ENCODE results near the gene CAMTA1.

CAMTA1 gene

GRCh38 chr1:7476402-7476801, 691.1 kb downstream of the CAMTA1 start:
- H3K4me1 ChIP-seq (ENCODE audit: control insufficient read depth, insufficient read depth, low read length), result peaks cover 14% of the 10 kb centered on the region
- no peaks in the 10 kb centered on the region for H3K27me3 ChIP-seq (ENCODE audit: control insufficient read depth in 1 of 2, insufficient read depth in 2 of 2, low read length in 2 of 2)
- H3K9me3 ChIP-seq (ENCODE audit: control insufficient read depth in 2 of 2, low read length in 2 of 2), result no peaks in the 10 kb centered on the region

GRCh38 chr1:7476861-7477547, 691.8 kb downstream of the CAMTA1 start:
- Histone ChIP-seq H3K36me3 (ENCODE audit: control insufficient read depth in 2 of 2, insufficient read depth in 2 of 2, low read length in 2 of 2) (no peaks in the 10 kb centered on the region), H3K4me1 (ENCODE audit: control insufficient read depth, insufficient read depth, low read length) (peaks cover 10% of the 10 kb centered on the region), H3K27ac (ENCODE audit: low read length) (no peak overlapping the region), H3K4me3 (ENCODE audit: low read length in 2 of 2) (no peak overlapping the region), H3K9ac (ENCODE audit: low read length in 2 of 2) (no peak overlapping the region), H3K27me3 (ENCODE audit: control insufficient read depth in 1 of 2, insufficient read depth in 2 of 2, low read length in 2 of 2) (no peaks in the 10 kb centered on the region), H3K9me3 (ENCODE audit: control insufficient read depth in 2 of 2, low read length in 2 of 2) (no peaks in the 10 kb centered on the region)

More at GRCh38 chr1:7476402-7476801, 691.1 kb downstream of the CAMTA1 start:
- Histone ChIP-seq H3K27ac (ENCODE audit: low read length) (no peak overlapping the region), H3K36me3 (ENCODE audit: control insufficient read depth in 2 of 2, insufficient read depth in 2 of 2, low read length in 2 of 2) (no peaks in the 10 kb centered on the region), H3K4me3 (ENCODE audit: low read length in 2 of 2) (no peak overlapping the region), H3K9ac (ENCODE audit: low read length in 2 of 2) (no peak overlapping the region)

DNA sequence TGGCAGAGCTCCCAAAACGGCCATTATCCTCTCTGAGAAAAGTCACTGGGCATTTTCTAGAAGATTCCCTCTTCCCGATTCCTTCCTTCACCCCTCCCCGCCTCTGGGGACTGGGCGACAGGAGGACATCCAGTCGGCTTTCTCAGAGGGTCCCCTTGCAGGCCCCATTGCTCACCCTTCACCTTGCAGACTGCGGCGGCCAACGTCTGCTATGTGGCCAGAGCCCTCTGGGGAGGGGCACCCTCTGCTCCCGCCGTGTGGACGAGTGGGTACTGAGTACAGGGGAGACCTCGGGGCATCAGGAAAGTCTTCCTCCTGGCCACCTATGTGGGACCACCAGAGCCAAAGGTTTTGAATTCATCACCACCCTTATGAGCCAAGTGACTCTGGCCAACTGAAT, 692.3 kb downstream of the CAMTA1 start:
- no peaks in the 10 kb centered on the region for H3K27me3 ChIP-seq (ENCODE audit: control insufficient read depth in 1 of 2, insufficient read depth in 2 of 2, low read length in 2 of 2)
- no peak overlapping the region for H3K9ac ChIP-seq (ENCODE audit: low read length in 2 of 2)
- no peaks in the 10 kb centered on the region for H3K9me3 ChIP-seq (ENCODE audit: control insufficient read depth in 2 of 2, low read length in 2 of 2)
- peak overlapping the region; percentile 53 for H3K27ac ChIP-seq (ENCODE audit: low read length)
- H3K4me3 ChIP-seq (ENCODE audit: low read length in 2 of 2), result no peak overlapping the region
- H3K4me1 ChIP-seq (ENCODE audit: control insufficient read depth, insufficient read depth, low read length), result peaks cover 10% of the 10 kb centered on the region
- H3K36me3 ChIP-seq (ENCODE audit: control insufficient read depth in 2 of 2, insufficient read depth in 2 of 2, low read length in 2 of 2), result no peaks in the 10 kb centered on the region

GRCh38 chr1:7478142-7478790, 693.0 kb downstream of the CAMTA1 start:
- Histone ChIP-seq H3K4me1 (ENCODE audit: control insufficient read depth, insufficient read depth, low read length) (peaks cover 10% of the 10 kb centered on the region), H3K27ac (ENCODE audit: low read length) (peak overlapping the region; percentile 53), H3K9ac (ENCODE audit: low read length in 2 of 2) (no peak overlapping the region), H3K36me3 (ENCODE audit: control insufficient read depth in 2 of 2, insufficient read depth in 2 of 2, low read length in 2 of 2) (no peaks in the 10 kb centered on the region), H3K9me3 (ENCODE audit: control insufficient read depth in 2 of 2, low read length in 2 of 2) (no peaks in the 10 kb centered on the region), H3K4me3 (ENCODE audit: low read length in 2 of 2) (no peak overlapping the region), H3K27me3 (ENCODE audit: control insufficient read depth in 1 of 2, insufficient read depth in 2 of 2, low read length in 2 of 2) (no peaks in the 10 kb centered on the region)

DNA sequence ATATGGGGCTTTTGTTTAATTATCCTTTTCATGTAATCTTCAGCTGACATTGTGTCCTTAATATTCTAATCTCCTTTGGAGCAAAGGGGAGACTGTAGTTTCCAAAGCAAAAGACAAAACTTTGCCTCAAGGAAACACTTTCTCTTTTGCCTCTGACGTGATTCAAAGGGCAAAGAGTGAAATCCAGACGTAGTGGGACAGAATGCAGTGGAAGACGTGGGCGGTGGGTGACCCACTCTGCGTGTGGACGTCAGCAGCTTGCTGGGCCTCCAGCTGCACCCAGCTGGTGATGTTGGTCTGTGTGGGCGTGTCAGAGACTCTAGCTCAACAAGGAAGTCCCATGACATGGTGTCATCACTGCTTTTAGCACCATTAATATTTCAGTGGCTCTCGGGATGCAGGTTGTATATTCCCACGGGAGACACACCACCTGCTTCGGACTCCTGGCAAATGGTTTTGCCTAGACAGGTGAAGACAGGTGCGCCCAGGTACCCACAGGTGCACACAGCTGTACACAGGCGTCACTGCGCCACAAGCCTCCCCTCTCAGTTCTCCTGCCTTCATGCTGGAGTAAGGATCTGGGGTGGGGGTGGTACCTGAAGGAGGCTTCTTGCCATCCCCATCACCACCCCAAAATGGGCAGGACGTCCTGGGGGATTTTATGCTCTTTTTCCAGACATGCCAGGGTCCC, 693.7 kb downstream of the CAMTA1 start:
- Histone ChIP-seq H3K27ac (ENCODE audit: low read length) (peak overlapping the region; percentile 53), H3K9me3 (ENCODE audit: control insufficient read depth in 2 of 2, low read length in 2 of 2) (no peaks in the 10 kb centered on the region), H3K27me3 (ENCODE audit: control insufficient read depth in 1 of 2, insufficient read depth in 2 of 2, low read length in 2 of 2) (peaks cover 0 to 2% of the 10 kb centered on the region in 2 donors), H3K36me3 (ENCODE audit: control insufficient read depth in 2 of 2, insufficient read depth in 2 of 2, low read length in 2 of 2) (no peaks in the 10 kb centered on the region), H3K4me3 (ENCODE audit: low read length in 2 of 2) (no peak overlapping the region), H3K9ac (ENCODE audit: low read length in 2 of 2) (no peak overlapping the region), H3K4me1 (ENCODE audit: control insufficient read depth, insufficient read depth, low read length) (peaks cover 10% of the 10 kb centered on the region)

GRCh38 chr1:7479571-7479970, 694.3 kb downstream of the CAMTA1 start:
- H3K4me1 ChIP-seq (ENCODE audit: control insufficient read depth, insufficient read depth, low read length), result peaks cover 10% of the 10 kb centered on the region
- H3K27me3 ChIP-seq (ENCODE audit: control insufficient read depth in 1 of 2, insufficient read depth in 2 of 2, low read length in 2 of 2), result peaks cover 0 to 2% of the 10 kb centered on the region in 2 donors
- no peaks in the 10 kb centered on the region for H3K9me3 ChIP-seq (ENCODE audit: control insufficient read depth in 2 of 2, low read length in 2 of 2)
- no peak overlapping the region for H3K4me3 ChIP-seq (ENCODE audit: low read length in 2 of 2)
- H3K9ac ChIP-seq (ENCODE audit: low read length in 2 of 2), result no peak overlapping the region
- no peaks in the 10 kb centered on the region for H3K36me3 ChIP-seq (ENCODE audit: control insufficient read depth in 2 of 2, insufficient read depth in 2 of 2, low read length in 2 of 2)
- no peak overlapping the region for H3K27ac ChIP-seq (ENCODE audit: low read length)

DNA sequence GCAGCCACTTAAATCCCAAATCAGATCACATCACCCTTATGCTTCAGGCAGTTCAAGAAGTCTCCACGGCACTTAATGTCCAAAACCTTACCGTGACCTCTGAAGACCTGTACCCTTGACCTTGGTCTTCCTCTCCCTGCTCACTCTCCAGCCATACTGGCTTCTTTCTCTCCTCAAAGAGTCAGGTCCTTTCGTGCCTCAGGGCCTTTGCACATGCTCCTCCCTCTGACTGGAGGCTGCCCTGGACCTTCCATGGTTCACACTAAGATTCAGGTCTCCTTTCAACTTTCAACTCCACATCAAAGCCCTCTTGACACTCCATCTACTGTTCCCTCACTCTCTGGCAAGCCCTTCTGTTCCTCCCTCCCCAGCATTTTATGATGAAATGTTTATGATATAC, 695.9 kb downstream of the CAMTA1 start:
- H3K27ac ChIP-seq (ENCODE audit: low read length), result no peak overlapping the region
- peaks cover 10% of the 10 kb centered on the region for H3K4me1 ChIP-seq (ENCODE audit: control insufficient read depth, insufficient read depth, low read length)
- H3K36me3 ChIP-seq (ENCODE audit: control insufficient read depth in 2 of 2, insufficient read depth in 2 of 2, low read length in 2 of 2), result no peaks in the 10 kb centered on the region
- H3K9me3 ChIP-seq (ENCODE audit: control insufficient read depth in 2 of 2, low read length in 2 of 2), result no peaks in the 10 kb centered on the region
- no peak overlapping the region for H3K4me3 ChIP-seq (ENCODE audit: low read length in 2 of 2)
- peaks cover 0 to 2% of the 10 kb centered on the region in 2 donors for H3K27me3 ChIP-seq (ENCODE audit: control insufficient read depth in 1 of 2, insufficient read depth in 2 of 2, low read length in 2 of 2)
- no peak overlapping the region for H3K9ac ChIP-seq (ENCODE audit: low read length in 2 of 2)

DNA sequence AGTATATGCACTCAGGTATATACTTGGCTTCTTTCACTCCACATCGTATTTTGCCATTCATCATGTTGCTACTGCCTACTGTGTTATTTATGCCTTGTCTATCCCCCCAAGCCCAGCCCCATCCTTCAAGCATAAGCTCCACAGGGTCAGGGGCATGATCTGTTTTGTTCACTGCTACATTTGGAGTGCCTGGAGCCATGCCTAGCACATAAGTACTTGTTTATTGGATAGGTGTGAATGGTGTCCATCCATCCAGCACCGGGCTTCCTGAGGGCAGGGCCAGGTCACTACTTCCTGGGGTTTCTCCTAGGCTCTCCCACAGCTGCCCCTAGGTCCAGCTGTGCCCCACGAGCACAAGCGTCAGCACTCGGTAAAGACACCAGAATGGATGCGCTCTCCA, 696.8 kb downstream of the CAMTA1 start:
- Histone ChIP-seq H3K4me1 (ENCODE audit: control insufficient read depth, insufficient read depth, low read length) (peaks cover 10% of the 10 kb centered on the region), H3K9ac (ENCODE audit: low read length in 2 of 2) (no peak overlapping the region), H3K4me3 (ENCODE audit: low read length in 2 of 2) (no peak overlapping the region), H3K9me3 (ENCODE audit: control insufficient read depth in 2 of 2, low read length in 2 of 2) (no peaks in the 10 kb centered on the region), H3K27me3 (ENCODE audit: control insufficient read depth in 1 of 2, insufficient read depth in 2 of 2, low read length in 2 of 2) (peaks cover 0 to 2% of the 10 kb centered on the region in 2 donors), H3K27ac (ENCODE audit: low read length) (no peak overlapping the region), H3K36me3 (ENCODE audit: control insufficient read depth in 2 of 2, insufficient read depth in 2 of 2, low read length in 2 of 2) (no peaks in the 10 kb centered on the region)

- Histone ChIP-seq H3K4me3 (ENCODE audit: low read length in 2 of 2) (no peak overlapping the region), H3K36me3 (ENCODE audit: control insufficient read depth in 2 of 2, insufficient read depth in 2 of 2, low read length in 2 of 2) (no peaks in the 10 kb centered on the region), H3K9me3 (ENCODE audit: control insufficient read depth in 2 of 2, low read length in 2 of 2) (no peaks in the 10 kb centered on the region), H3K27me3 (ENCODE audit: control insufficient read depth in 1 of 2, insufficient read depth in 2 of 2, low read length in 2 of 2) (peaks cover 0 to 2% of the 10 kb centered on the region in 2 donors), H3K9ac (ENCODE audit: low read length in 2 of 2) (no peak overlapping the region), H3K27ac (ENCODE audit: low read length) (no peak overlapping the region), H3K4me1 (ENCODE audit: control insufficient read depth, insufficient read depth, low read length) (peaks cover 10% of the 10 kb centered on the region)
These were observed 697.7 kb downstream of the CAMTA1 start for GRCh38 chr1:7482772-7483495.

DNA sequence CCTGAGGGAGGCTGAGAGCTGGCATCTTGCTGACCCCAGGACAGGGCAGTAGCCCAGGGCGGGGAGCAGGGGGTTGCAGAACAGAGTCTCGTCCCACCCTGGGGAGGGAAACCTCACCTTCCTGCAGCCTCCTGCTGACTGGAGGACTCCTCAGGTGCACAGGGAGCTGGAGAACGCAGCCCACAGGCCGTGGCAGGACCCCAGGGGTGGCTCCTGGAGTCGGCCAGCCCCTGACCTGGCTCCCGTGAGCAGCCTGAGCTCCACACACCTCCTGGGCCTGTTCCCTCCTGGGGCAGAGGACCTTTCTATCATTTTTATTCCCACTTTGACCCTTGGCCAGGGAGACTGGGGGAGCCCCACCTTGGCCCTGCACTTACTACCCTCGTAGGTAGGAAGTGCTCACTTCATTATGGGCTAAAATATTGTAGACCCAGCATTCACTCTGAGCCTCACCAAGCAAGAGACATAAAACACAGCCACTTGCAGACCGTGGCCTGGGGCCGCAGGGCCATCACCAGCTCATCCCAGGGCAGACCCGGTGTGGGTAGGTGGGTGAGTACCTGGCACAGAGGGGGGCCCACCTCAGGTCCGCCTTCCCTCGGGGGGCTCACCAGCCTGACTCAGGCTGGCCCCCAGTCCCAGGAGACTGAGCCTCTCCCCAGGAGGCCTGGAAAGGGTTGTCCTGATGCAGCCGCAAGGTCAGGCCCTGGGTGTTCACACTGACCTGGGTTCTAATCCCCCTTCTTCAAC, 698.6 kb downstream of the CAMTA1 start:
- Histone ChIP-seq H3K9me3 (ENCODE audit: control insufficient read depth in 2 of 2, low read length in 2 of 2) (no peaks in the 10 kb centered on the region), H3K9ac (ENCODE audit: low read length in 2 of 2) (no peak overlapping the region)

More for the DNA sequence above, 698.6 kb downstream of the CAMTA1 start:
- no peak overlapping the region for H3K27ac ChIP-seq (ENCODE audit: low read length)
- H3K4me3 ChIP-seq (ENCODE audit: low read length in 2 of 2), result no peak overlapping the region
- H3K36me3 ChIP-seq (ENCODE audit: control insufficient read depth in 2 of 2, insufficient read depth in 2 of 2, low read length in 2 of 2), result no peaks in the 10 kb centered on the region
- peaks cover 6% of the 10 kb centered on the region for H3K4me1 ChIP-seq (ENCODE audit: control insufficient read depth, insufficient read depth, low read length)
- peaks cover 0 to 2% of the 10 kb centered on the region in 2 donors for H3K27me3 ChIP-seq (ENCODE audit: control insufficient read depth in 1 of 2, insufficient read depth in 2 of 2, low read length in 2 of 2)
